Measurements from ENCODE around the gene AUTS2.

The AUTS2 gene

GRCh38 chr7:69693042-69693441, 94.8 kb downstream of the AUTS2 start:
- TF ChIP-seq CTCF (IDR thresholded peaks at IDR 0.05; ENCODE audit: low read depth, low read length, missing control alignments), result no peak
- no peak overlapping the region for H3K4me3 ChIP-seq (replicated peaks; ENCODE audit: low read depth, low read length)
- DNase-seq (ENCODE audit: extremely low read depth, low read depth), result no peak

GRCh38 chr7:69696054-69696591, 97.8 kb downstream of the AUTS2 start:
- no peak for DNase-seq (ENCODE audit: extremely low read depth, low read depth)
- no peak overlapping the region for H3K4me3 ChIP-seq (replicated peaks; ENCODE audit: low read depth, low read length)

GRCh38 chr7:69696686-69697685, 98.7 kb downstream of the AUTS2 start:
- TF ChIP-seq CTCF (IDR thresholded peaks at IDR 0.05; ENCODE audit: low read depth, low read length, missing control alignments), result no peak
- no peak for DNase-seq (ENCODE audit: extremely low read depth, low read depth)
- no peak overlapping the region for H3K4me3 ChIP-seq (replicated peaks; ENCODE audit: low read depth, low read length)

More at GRCh38 chr7:69696054-69696591, 97.8 kb downstream of the AUTS2 start:
- no peak for TF ChIP-seq CTCF (IDR thresholded peaks at IDR 0.05; ENCODE audit: low read depth, low read length, missing control alignments)

- no peak overlapping the region for H3K4me3 ChIP-seq (replicated peaks; ENCODE audit: low read depth, low read length)
- DNase-seq (ENCODE audit: extremely low read depth, low read depth), result no peak
- no peak for TF ChIP-seq CTCF (IDR thresholded peaks at IDR 0.05; ENCODE audit: low read depth, low read length, missing control alignments)
Measured at GRCh38 chr7:69698109-69698825, 100.0 kb downstream of the AUTS2 start.

- no peak for TF ChIP-seq CTCF (IDR thresholded peaks at IDR 0.05; ENCODE audit: low read depth, low read length, missing control alignments)
- DNase-seq (ENCODE audit: extremely low read depth, low read depth), result no peak
- H3K4me3 ChIP-seq (replicated peaks; ENCODE audit: low read depth, low read length), result no peak overlapping the region
Measured at GRCh38 chr7:69699931-69700330, 101.7 kb downstream of the AUTS2 start.

- TF ChIP-seq CTCF (IDR thresholded peaks at IDR 0.05; ENCODE audit: low read depth, low read length, missing control alignments), result no peak
- no peak for DNase-seq (ENCODE audit: extremely low read depth, low read depth)
- no peak overlapping the region for H3K4me3 ChIP-seq (replicated peaks; ENCODE audit: low read depth, low read length)
Measured at GRCh38 chr7:69700331-69700730, 102.1 kb downstream of the AUTS2 start.

All from HFF-Myc (cell line).